ENCODE data around the gene MRPL46.
"Not testable (repeated sequence)": the region's sequence is repeated elsewhere in the genome, so short reads cannot be mapped to it uniquely, and the experiment has no call there.

The MRPL46 gene

DNA sequence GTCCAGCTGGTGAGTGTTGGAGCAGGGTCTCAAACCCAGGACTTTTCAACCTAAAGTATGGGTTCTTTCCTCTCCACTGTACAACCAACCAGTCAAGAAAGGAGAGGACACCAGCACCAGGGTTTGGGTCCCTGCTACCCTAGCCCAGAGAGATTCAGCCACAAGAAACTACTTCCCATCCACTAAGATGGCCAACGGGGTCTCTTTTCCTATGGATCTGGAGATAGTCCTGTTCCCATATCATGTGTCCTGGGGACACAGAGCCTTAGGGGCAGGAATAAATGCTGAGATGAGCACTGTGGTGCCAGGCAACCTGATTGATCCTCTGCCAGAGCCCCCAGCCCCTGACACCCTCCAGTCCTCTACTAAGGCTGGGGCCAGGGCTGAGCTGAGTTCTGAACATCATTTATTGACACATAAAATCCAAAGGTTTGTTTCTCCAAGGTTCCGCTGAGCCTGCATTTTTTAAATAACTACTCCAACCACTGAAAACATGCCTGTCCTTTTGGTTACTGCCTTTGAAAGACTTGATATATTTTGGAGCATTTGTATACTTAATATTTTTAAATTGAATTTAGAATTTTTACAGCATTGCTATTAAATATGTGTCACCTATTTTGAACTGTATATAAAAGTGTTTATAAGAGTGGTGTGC is 26.0 kb downstream of the MRPL46 start:
- no peak for DNase-seq

DNA sequence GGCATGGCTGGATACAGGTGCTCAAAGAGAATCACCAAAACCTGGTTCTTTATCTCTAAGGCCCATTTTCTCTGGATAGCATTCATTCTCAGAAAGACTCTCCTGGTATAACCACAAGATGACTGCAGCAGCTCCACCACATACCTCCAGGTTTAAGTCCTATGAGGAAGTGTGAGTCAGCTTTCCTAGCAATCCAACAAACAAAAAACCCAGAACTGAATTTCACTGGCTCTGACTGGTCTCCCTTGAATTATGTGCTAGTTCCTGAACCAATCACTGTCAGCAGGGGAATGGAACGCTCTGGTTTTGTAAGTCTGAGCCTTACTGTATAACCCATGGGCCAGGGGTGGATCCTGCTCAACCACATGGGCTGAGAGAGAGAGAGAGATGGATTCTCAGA is 27.2 kb downstream of the MRPL46 start:
- DNase-seq, result peak in 3 of 4 experiments; percentile 16 to 21 (median 20)

DNA sequence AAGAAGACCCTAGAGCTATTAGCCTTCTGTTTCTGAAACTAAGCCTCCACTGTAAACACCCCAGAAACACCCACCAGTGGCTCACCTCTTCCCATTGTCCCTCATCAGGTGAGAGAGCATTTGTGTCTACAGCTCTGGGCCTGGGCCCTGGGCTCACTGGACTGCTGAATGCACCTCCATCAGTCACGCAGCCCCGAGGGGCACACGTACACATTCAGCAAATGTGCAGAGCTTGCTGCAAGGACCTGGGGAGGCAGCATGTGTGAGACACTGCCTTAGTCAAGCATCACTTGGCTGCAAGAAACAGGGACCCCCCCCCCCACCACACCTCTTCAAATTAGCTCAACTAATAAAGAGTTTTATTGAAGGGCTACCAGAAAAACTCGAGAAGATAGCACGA is 29.0 kb downstream of the MRPL46 start:
- no peak for DNase-seq

DNA sequence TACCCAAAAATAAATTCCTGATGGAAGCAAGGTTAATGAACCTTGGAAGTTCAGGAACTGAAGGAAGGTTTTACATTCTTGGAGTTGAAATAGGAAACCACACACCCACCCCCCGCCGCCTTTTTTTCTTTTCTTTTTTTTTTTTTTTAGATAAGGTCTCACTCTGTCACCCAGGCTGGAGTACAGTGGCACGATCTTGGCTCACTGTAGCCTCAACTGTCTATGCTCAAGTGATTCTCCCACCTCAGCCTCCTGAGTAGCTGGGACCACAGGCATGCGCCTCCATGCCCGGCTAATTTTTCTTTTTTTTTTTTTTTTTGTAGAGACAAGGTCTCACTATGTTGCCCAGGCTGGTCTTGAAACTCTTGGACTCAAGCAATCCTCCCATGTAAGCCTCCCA is 33.1 kb downstream of the MRPL46 start:
- not testable (repeated sequence) for DNase-seq

DNA sequence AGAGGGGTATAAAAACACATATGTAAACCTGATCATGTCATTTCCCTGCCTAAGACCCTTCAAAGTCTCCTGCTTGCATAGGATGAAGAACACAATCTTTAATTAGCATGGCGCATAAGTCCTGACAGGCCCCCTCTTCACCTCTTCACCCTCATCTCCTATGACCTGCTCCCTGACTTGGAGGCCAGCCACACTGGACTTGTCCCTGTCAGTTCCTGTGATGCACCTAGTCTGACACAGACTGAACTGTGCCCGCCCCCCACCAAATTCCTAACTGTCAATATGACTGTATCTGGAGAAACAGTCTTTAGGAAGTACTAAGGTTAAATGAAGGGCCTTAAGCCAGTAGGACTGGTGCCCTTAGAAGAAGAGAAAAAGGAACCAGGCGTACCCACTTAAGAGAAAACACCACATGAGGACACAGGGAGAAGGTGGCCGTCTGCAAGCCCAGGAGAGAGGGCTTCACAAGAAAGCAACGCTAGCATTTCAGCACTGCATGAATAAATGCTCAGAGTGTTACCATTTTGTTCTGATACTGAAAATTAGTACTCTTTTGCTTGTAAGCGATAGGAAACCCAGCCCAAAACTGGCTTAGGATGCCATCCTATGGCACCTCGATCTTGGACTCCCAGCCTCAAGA is 34.0 kb downstream of the MRPL46 start:
- DNase-seq, result no peak

DNA sequence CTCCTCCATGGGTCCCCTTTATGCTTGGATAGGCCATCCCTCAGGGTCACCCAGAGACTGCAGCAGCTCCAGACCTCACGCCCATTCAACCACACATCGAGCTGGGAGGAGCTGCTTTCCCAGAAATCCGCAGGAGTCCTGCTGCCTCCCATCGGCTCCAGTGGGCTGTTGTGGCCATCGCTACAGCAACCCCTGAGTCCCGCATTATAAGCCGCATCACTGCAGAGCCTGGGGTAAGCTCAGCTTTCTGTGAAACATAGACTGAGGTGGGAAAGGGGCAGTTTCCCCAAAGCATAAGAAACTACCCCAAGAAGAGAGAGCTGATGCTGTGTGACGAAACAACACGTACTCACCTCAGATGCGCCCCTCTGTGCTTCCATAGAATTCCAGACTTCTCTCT is 35.7 kb downstream of the MRPL46 start:
- no peak for DNase-seq

DNA sequence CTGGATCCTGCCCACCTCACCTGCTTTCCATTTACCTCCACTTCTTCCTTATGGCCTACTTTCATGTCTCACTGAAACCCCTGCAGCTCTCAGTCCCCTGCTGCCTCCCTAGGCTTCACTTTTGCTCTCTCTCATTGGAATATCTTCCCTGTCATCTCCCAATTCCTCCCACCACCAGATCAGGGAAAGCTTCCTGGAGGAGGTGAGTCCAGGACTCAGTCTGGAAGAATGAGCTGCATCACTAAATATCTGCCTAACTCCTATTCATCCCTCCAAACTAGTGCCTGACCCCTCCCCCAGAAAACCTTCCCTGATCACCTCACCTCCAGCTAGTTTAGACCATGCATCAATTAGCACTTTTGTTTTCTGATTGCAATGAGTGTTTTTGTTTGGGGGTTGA is 37.1 kb downstream of the MRPL46 start:
- DNase-seq, result no peak

DNA sequence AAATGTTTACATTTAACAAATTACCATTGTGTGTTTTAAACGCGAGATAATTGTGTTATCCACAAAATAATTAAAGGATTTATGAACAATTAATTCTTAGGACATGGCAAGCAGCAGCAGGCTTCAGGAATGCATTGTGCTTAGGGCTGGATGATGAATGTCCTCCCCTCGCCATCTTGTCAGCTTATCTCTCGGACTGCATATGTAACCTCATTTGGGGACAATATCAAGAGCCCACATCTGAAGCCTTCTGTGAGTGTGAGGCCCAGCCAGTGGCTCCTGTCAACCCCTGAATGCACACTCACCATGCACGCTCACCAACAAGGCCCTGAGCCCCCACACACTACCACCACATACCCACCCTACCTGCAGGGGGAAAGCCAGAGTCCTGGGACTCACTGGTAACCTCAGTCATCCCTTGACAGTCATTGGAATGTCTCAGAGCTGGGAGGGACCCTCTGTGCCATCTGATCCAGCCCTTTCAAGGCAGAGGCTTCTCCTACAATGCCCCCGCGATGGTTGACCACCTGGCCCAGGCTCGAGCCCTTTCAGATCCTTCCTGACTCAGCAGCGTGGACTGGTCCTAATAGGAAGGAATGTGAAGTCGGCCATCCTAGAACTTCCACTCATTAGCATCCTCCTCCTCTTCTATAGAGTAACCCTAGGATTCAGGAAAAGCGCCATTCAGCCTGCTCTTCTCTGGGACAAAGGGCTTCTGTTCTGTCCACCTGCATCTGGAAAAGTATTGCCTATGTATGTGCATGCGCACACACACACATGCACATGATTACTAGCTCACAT is 38.2 kb downstream of the MRPL46 start:
- DNase-seq, result no peak

DNA sequence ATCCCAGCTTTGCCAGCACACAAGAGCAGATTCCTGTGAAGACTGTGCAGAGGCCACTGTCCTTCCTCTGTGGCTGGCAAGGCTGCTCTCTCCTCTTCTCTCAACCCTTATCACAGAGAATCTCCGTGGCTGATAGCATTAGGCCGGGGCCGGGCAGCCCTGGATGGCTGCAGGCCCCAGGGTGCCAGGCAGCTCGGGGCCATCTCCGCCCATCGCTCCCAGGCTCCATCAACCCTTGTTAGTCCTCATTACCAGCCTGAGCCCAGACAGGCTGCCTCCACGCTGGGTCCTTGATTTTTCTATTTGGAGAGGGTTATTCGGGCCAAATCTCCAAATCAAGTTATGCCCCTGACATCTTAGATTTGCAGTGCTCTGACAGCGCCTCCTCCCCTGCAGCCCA is 39.1 kb downstream of the MRPL46 start:
- no peak for DNase-seq

DNA sequence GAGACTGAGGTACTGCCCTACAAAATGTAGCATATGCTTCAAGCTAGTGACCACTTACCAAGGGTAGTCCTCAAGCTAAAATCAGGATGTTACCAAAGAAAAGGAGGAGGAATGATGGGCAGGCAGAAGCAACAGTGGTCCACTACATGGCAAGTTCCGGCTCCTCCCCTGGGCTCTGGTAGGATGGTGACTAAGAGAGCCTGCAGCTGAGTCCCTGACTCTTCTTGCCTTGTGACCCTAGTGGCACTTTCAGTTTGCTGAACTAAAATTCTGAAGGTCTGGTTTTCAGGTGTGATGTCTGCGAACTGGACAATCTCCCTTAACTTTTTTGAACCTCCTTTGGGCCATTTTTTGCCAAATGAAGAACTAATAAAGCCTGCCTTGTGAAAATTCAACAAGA is 40.9 kb downstream of the MRPL46 start:
- DNase-seq, result no peak

DNA sequence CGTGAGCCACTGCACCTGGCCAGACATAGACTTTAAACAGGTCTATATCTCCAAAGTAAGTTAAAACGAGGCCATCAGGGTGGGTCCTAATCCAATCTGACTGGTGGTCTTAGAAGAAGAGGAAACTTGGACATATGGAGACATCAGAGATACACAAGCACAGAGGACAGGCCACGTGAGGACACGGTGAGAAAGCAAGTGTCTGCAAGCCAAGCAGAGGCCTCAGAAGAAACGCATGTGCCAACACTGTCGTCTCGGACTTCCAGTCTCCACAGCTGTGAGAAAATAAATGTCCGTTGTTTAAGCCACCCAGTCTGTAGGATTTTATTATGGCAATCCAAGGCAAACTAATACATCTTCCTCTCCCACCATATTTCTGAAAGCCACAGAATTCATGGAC is 43.9 kb downstream of the MRPL46 start:
- DNase-seq, result no peak

DNA sequence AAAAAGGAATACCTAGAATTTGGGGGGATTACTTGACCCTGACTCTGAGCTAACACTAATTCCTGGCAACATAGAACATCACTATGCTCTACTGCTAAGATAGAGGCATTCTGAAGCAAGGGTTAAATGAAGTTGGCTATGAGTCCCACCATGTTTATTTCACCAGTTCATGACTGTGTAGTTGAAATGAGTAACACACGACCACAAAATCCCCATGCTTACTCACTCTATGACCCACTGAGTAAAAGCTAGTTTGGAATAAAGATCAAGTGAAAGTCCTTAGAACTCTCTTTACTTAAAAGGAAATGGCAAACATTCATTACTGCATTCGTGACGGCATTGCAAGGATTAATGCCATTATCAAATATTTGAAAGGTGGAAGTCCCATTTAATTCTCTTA is 47.4 kb downstream of the MRPL46 start:
- no peak for DNase-seq

Data from suppressor macrophage (primary cell).